ENCODE measurements around the gene PLAAT4.

- TF ChIP-seq CTCF (IDR thresholded peaks at IDR 0.05) = no peak
- no peak for TF ChIP-seq POLR2A (IDR thresholded peaks at IDR 0.05)
Measured at GRCh38 chr11:63490551-63491239, 45.9 kb upstream of the PLAAT4 start, which contains the start of gene PLAAT5.
